NCI-H2081 (cell line): ENCODE measurements around the gene PRAMEF2.
"Not testable (repeated sequence)": the region's sequence is repeated elsewhere in the genome, so short reads cannot be mapped to it uniquely, and the experiment has no call there.

Experiments
- DNase-seq, 2 experiments: peaks; one replicate each; lab custom pipeline; 2025; lab: John Stamatoyannopoulos, UW

PRAMEF2 gene

GRCh38 chr1:12856786-12857185 lies at the start of gene PRAMEF2:
TSS of gene PRAMEF2 (plus strand) at chr1:12857086. CDS start at chr1:12859010, 1,924 bp downstream.
- not testable (repeated sequence) for DNase-seq

GRCh38 chr1:12809933-12810332 lies 47.0 kb upstream of the PRAMEF2 start:
- DNase-seq: no peak

GRCh38 chr1:12810691-12811408 lies 46.0 kb upstream of the PRAMEF2 start:
- no peak for DNase-seq

- DNase-seq: no peak
Measured at GRCh38 chr1:12811409-12811784, 45.5 kb upstream of the PRAMEF2 start.

- not testable (repeated sequence) for DNase-seq
Measured at GRCh38 chr1:12819061-12819460, 37.8 kb upstream of the PRAMEF2 start.

- DNase-seq: not testable (repeated sequence)
Measured at GRCh38 chr1:12831310-12831709, 25.6 kb upstream of the PRAMEF2 start, which contains the start of gene PRAMEF11. TSS of gene PRAMEF11 (minus strand) at chr1:12831410. CDS start at chr1:12828789, 2,621 bp downstream.

- not testable (repeated sequence) for DNase-seq
Measured at GRCh38 chr1:12833251-12833650, 23.6 kb upstream of the PRAMEF2 start.

- not testable (repeated sequence) for DNase-seq
Measured at GRCh38 chr1:12848620-12849019, 8.3 kb upstream of the PRAMEF2 start, which contains the start of gene HNRNPCL1. TSS of gene HNRNPCL1 (minus strand) at chr1:12848720. CDS start at chr1:12848289, 431 bp downstream.

GRCh38 chr1:12851779-12852178 lies 5.1 kb upstream of the PRAMEF2 start:
- no peak for DNase-seq

GRCh38 chr1:12863131-12863880 lies 6.4 kb downstream of the PRAMEF2 start:
- not testable (repeated sequence) for DNase-seq

GRCh38 chr1:12878453-12878852 lies 21.6 kb downstream of the PRAMEF2 start:
- not testable (repeated sequence) for DNase-seq

GRCh38 chr1:12886101-12886500 lies 29.2 kb downstream of the PRAMEF2 start, which contains the start of gene PRAMEF4:
TSS of gene PRAMEF4 (minus strand) at chr1:12886201. CDS start at chr1:12883394, 2,807 bp downstream.
- not testable (repeated sequence) for DNase-seq

GRCh38 chr1:12898170-12898569 lies 41.3 kb downstream of the PRAMEF2 start, which contains the start of gene PRAMEF10:
TSS of gene PRAMEF10 (minus strand) at chr1:12898270. CDS start at chr1:12895847, 2,423 bp downstream.
- not testable (repeated sequence) for DNase-seq

- DNase-seq: not testable (repeated sequence)
Measured at GRCh38 chr1:12899186-12899585, 42.3 kb downstream of the PRAMEF2 start.

- not testable (repeated sequence) for DNase-seq
Measured at GRCh38 chr1:12903793-12904572, 47.1 kb downstream of the PRAMEF2 start.
